GM19455 (cell line): Measurements from ENCODE around the gene ZNF444.
A peak's percentile ranks its signal among the peaks of the same experiment; 100 is the strongest.

ENCODE experiments used
- ATAC-seq: cut with Tn5 transposase; IDR thresholded peaks from one replicate; pipeline ENCODE4 v1.9.1; 2021; ENCODE audit not compliant: unreplicated experiment

ZNF444 gene

DNA sequence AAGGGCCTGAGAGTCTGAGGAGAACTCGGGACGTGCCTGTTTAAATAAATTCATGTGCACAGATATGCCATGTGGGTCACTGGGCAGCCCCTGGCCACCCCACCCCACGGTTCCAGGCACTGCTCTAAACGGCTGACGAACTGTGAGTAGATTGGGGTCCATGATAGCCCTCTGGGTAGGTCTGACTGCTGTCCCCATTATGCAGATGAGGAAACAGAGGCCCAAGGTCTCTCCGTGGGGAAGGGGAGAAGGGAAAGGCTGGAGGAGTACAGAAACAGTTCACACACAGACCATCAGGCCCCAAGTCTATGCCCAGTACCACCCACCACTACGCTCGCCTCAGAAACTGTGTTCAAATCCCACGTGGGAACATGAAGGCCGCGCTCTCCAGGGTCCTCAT lies 34.1 kb upstream of the ZNF444 start:
- no peak for ATAC-seq

DNA sequence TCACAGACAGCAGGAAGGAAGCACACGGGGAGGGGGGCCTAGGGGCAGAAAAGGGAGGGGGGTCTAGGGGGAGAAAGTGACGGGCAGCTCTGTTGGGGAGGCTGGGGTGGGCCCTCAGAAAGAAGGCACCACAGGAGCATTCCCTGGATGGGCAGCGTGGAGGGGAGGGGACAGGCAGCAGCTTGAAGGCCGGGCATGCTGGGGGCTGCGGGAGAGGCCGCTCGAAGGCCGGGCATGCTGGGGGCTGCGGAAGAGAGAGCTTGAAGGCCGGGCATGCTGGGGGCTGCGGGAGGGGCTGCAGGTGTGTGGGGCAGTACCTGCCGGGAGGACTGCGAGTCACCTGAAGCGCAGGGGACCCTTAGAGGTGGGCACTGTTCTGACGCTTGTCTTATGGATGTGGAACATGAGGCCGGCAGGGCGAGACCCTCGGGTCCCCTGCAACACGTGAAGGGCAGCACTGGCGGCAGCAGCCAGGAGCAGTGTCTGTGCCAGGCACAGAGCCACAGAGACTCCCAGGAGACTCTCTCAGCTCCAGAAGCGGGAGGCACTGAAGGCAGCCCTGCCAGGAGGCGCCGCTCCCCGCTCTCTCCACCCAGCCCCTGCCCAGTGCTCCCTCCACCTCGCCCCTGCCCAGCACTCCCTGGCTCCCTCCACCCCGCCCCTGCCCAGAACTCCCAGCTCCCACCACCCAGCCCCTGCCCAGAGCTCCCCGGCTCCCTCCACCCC lies 33.3 kb upstream of the ZNF444 start:
- ATAC-seq = no peak

DNA sequence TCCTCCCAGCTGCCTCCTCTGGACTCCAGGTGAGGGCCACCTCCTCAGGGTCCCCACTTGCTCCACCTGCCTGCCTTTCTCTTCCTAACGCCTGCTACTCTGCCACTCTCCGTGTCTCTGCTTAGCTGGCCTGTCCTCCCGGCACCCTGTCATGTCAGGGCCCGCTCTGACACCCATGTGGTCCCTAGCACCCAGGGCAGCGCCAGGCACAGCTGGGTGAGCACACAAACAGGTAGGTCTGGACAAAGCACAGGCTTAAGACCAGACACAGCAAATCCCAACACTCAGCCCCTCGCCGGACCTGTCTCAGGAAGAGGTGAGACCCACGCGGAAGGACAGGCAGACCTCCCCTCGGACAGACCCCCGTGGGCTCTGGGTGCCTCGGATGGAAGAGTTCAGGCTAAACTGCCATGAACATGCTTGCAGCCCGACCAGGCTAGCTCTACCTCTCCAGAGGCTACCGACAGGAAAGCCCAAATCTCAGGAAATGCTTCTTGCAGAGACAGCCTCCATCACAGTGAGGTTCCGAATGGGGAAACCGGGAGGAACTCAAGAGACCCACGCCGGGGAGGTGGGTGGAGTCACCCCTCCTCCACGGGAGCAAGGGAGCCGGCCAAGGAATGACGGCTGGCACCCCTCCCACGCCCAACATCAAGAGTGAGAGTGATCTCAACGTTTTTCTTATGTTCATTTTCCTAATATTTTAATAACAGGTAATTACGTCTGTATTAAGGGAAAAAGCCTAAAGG lies 32.5 kb upstream of the ZNF444 start:
- no peak for ATAC-seq

DNA sequence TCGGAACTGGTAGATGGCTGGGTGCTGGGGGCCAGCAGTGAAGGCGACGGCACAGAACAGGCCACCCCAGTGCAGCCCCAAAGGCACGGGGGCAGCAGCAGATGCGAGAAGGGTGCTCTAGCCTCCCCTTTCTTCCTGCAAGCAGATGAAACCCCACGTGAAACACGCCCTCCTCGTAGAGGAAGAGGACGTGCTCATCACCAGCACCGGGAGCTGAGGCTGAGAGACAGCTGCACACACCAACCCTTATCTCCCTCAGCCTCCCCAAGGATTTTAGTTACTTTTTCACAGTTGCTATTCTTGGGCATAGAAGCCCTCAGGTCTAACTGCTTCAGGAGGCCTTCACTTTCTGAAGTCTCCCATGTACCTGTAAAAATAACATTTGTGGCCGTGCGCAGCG lies 31.9 kb upstream of the ZNF444 start:
- no peak for ATAC-seq

DNA sequence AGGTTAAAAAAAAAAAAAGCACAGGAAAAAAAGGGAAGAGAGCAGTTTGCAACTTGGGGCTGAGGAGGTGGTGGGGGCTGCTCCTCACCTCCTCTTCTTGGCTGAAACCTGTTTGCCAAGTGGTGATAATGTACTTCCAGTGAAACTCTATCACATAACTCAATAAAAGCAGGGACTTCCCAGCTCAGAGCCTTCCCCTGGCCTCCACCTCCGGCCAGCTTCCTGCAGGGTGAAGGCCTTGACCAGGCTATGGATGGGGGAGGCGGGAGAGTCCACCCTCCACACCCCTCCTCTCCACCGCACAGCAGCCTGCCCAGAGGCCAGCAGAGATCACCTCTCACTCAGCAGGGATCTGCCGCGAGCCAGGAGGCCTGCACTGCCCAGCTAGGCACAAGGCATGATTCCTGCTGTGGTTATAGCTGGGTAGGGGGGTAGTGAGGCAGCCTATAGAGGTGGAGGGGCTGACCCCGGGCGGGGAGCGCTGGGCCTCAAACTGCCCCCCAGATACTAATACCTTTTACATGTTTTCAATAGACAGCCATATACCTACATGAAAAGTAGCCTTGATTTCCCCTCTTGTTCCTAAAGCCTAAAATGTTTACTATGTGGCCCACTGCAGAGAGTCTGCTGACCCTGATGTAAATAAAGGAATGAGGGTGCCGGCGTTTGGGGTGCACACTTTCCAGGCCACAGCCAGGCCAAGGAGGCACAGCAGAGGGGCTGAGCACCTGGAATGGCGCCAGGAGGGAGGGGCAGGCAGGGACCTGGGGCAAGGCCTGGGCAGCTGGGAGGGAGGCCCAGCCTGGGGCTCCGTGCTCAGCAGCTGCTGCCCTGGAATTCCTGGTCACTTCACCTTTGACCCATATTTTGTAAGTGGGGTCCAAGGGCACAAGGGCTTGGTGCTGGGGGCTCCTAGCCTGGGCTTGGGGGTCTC lies 30.3 kb upstream of the ZNF444 start:
- ATAC-seq = no peak

DNA sequence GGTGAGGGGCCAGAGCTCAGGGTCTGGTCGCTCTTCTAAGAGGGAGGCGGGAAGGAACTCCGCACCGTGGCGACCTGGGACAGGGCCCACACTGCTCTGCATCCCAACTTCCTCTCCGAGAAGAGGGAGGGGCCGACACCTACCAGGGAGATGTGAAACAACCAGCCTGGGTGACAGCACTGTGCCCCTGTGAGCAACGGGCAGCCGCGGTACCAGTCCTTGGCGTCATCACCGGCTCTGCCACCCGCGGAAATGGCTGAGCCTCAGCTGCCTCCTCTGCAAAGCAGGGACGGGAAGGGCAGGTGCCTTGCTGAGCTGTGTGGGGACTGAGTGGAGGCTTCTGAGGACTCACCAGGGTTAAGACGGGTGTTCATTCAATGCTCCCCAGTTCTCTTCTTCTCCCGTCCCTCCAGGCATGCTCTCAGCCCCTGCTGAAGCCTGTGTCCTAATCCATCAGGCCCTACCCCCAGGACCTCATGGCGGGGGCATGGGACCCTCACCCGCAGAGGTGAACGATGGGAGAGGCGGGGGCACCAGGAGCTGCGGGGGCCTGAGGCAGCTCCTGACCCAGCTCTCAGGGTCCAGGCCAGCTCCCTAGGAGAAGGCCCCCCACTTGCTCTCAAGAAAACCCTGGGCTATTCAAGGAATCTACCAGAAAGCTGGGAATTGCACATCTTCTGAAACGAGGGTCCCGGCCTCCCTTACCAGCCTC lies 29.3 kb upstream of the ZNF444 start:
- peak; percentile 72 for ATAC-seq

DNA sequence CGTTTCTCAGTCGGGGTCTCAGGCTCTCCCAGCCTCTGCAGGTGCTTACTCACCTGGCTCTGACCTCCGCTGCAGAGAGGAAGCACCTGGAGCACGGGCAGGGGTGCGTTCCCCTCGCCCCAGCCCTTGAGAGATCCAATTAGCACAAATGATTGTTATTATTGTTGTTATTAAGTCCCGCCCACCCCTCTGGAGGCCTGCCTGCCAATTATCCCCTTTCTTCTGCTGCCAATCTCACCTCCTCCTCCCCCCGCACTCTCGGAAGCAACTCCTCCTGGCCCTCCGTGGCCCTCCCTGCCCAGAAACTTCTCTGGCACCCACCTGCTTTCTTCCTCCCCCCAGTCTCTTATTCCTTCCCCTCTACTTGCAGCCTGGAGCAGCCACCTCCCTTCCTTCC lies 28.8 kb upstream of the ZNF444 start:
- no peak for ATAC-seq

DNA sequence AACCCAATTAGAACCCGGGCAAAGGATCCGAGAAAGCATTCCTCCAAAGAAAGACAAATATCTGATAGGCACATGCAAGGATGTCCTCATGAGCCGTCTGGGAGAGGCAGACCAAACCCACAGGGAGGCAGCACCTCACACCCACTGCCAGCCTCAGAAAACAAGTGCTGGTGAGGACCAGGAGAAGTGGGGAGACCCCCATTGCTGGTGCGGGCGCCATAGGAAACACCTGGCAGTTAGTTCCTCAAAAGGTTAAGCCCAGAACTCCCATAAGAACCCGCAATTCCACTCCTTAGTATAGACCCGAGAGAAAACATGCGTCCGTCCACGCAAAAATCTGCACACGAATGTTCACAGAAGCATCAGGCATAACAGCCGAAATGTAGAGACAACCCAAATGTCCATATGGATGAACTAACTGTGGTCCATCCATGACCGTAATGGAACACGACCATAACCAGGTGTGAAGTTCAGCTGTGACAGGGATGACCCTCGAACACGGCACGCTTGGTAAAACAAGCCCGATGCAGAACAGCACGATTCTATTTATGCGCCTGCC lies 27.9 kb upstream of the ZNF444 start:
- no peak for ATAC-seq

DNA sequence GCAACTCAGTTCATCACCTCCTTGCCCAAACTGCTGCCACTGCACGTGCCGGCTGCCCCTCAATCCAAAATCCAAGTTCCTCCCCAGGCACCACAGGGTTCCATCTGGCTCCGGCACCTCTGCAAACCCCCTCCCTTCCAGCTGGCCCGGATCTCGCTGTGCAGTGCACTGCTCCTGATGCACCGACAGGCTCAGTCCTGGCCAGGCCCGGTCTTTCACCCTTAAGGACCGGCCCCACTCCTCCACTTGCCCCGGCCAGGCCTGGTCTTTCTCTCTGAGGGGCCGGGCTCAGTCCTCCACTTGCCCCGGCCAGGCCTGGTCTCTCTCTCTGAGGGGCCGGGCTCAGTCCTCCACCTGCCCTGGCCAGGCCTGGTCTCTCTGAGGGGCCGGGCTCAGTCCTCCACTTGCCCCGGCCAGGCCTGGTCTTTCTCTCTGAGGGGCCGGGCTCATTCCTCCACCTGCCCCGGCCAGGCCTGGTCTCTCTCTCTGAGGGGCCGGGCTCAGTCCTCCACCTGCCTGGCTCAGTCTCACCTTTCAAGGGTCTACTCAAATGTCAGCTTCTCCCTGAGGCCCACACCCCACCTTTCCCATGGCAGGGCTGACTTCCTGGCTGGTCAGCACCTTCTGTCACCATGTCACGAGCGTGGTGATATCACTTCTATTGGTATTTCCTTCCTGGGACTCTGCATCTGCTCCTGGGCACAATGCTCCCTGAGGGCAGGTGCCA lies 26.9 kb upstream of the ZNF444 start:
- ATAC-seq = no peak

DNA sequence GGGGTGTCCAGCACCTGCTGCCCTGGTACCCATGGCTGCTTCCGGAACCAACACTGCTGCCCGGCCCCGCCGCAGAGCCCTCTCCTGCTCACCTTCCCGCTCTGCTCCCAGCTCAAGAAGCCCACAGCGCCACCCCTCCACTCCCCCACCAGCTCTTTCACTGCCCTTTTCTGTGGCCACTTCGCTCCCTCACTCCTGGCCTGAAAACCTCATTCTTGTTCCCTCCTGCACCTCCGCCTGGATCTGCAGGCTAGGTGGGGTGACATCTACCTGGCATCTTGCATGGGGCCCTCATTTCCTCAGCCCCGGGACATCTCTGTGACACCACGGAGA lies 26.3 kb upstream of the ZNF444 start:
- no peak for ATAC-seq

DNA sequence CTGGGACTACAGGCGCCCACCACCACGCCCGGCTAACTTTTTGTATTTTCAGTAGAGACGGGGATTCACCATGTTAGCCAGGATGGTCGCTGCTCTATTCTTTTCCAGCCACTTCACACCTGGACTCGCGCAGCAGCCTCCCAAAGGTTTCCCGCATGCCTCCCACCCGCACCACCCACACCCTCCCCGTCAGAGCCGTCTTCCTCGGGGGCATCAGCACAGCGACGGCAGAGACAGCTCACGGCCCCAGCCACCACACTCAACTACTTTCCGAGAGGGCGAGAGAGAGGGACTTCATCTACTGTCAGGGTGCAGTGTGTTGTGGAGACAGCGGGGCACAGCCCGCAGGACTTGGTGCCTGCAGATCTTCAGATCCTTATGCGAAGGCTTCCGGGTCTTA lies 25.6 kb upstream of the ZNF444 start:
- no peak for ATAC-seq

DNA sequence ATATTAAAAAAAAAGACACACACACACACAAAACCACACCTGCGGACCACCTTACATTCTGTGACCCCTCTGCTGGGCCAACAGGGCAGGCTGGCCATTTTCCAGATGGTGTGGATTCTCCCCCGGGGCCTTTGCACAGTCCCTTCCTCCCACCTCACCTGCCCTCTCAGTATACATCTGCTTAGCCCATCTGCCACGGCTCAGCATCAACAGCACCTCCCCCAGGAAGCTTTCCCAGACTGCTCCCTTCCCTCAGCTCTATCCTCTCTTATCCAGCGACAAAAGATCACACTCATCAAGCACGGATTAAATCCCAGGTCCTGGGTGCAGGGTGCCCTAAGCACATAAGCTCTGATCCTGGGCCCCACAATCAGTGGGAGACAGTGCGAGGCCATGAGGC lies 24.5 kb upstream of the ZNF444 start:
- ATAC-seq = no peak

DNA sequence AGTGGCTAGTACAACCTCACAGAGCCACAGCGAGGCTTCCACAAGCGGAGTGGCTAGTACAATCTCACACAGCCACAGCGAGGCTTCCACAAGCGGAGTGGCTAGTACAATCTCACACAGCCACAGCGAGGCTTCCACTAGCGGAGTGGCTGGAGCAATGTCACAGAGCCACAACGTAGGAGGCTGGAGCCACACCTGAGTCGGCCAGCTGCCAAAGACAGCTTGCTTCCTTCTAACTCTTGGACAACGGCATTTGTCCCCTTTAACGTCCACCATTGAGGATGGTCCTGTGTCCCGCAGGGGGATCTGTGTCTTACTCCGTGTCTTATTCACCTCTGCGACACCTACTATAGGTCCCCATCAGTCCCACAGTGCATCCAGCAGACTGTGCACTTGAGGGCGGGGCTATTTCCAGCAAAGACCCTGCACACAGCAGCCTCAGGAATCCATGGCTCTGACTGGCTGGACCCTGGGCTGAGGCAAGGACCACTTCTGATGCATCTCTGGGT lies 23.7 kb upstream of the ZNF444 start:
- no peak for ATAC-seq

DNA sequence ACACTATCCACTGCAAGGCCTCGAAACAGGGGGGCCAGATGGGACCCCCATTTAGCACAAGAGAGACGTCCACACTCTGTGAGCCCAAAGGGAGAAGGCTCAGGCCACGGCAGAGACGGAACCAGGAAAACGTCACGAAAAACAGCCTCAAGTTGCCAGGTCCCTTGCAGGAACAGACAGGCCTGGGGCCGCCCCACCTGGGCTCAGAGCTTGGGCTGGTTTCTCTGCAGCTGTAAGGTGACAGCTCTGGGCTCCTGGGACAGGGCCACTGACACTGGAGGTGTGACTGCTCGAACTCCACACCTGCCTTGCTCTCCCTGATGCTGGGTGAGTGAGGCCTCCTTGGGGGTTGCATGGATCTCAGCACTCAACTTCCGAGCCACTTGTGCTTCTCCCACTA lies 23.2 kb upstream of the ZNF444 start:
- no peak for ATAC-seq

DNA sequence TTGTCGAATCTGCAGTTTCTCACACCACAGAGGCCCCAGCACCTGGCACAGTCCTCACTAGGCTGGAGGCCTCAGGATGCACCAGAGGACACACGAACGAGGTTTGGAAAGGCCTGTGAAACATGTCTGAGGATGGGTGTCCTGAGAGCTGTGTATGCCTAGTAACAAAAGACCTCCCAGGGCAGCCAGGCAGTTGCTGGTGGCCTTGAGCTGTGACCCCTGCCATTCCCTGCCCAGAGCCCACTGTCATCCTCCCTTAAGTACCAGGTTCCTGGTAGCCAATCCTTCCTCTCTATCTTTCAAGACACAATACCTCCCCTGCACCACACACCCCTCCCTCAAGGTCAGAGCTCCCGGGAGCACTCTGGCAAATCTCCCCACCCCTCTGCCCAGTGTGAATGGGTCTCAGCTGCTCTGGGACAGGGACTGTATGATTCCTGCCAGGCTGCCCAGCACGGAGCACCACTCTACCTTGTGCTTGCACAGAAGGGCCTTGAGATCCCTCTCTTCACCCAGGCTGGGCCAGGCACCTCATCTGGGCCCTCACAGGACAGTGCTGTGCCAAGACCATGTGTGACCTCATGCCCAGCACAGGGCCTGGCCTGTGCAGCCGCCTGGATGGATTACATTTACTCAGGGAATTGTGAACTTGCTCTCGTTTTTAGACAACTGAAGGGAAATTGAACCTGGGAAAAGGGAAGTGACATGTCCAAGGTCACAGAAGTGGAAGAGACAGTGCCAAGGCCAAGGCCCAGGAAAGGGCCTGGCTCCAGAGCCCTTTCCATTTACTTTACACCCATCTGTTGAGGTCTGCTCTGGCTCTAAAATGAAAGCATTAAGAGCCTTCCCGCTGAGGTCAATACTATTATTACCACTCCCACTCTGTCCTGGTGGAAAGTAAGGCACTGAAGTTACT lies 22.2 kb upstream of the ZNF444 start:
- ATAC-seq = no peak

DNA sequence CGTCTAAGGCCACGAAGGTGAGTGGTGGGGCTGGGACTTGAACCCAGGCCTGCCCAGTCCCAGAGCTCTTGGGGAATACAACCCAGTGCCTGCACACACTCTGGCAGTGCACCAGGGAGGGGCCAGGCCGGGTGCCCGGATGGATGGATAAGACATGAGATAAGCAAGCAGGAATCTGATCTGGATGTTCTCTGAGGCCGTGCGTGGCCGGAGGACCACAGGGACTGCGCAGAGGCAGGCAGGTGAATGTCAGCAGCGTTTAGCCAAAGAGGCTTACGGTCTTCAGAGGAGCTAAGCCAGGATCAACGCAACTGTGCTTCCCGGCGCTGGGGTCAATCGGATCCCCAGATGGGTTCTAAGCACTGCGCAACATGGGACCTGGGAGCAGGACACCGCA lies 21.5 kb upstream of the ZNF444 start:
- ATAC-seq = no peak

DNA sequence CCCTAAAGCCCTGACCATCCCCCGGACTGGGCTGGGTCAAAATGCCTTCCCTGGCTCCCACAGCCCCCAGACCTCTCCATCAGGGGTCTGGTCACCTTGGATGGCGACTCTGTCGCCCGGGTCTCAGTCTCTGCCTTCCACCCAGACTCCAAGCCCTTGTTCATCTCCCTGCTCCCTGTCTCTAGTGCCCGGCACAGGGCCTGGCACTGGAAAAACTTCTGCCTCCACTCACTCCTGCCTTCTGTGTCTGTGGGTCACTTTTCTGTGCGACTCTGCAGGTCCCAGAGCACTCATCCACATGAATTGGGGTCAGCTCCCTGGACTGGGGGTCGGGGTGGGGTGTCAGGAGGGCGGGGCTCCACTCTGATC lies 21.1 kb upstream of the ZNF444 start:
- ATAC-seq = no peak

DNA sequence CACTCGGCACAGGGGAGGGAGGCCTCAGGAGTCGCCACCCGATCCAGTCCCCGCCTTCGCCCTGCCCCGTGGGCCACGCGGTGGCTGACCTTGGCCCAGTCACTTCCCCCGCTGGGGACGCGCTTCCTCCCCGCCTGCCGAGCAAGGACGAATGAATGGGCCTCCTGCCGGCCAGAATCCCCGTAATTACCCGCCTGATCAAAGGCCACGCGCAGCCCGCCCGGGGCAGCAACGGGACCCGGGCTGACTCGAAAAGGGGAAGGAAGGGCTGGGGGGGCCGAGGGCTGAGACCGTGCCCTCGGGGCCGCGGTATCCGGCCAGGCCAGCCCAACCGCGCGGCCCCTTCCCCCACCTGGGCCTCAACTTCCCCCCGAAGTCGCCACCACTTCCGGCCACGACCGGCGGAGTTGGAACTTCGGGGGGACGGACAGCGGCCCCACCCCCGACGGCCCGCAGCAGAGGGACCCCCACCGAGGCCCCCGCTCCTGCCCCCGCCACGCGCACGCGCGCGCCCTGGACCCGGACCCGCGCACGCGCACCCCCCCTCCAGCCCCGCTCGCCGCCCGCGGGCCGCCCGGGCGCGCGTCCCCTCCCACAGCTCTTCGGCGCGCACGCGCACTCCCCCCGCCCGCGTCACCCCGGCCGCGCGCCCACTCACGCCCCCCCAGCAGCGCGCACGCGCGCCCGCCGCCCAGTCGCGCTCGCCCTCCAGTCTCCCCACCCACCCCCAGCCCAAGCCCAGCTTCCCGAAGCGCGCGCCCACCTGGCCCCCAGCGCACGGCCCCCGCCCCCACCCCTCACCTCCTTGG lies 20.5 kb upstream of the ZNF444 start:
- ATAC-seq = peak; percentile 29
